ENCODE measurements around the gene FMO2. TPM values are rescaled to one million over a fixed set of nuclear protein-coding genes. Genes with fewer than 3 reads are reported as not detected.
A peak's percentile ranks its signal among the peaks of the same experiment; 100 is the strongest.

Gene FMO2
- total RNA-seq, 1 donor from 2014 or later: not detected

GRCh38 chr1:171250263-171250662 lies 65.2 kb downstream of the FMO2 start:
- Mint-ChIP-seq H3K9me3 (no peaks in the 10 kb centered on the region), H3K27me3 (peaks cover 61% of the 10 kb centered on the region), H3K27ac (no peak overlapping the region), H3K4me3 (no peak overlapping the region), H3K36me3 (ENCODE audit: low read depth) (no peaks in the 10 kb centered on the region), H3K4me1 (peaks cover 10% of the 10 kb centered on the region)
- no peak for DNase-seq
- intact Hi-C loops (cut with micrococcal nuclease): no loop called here

GRCh38 chr1:171251042-171251951 lies 66.2 kb downstream of the FMO2 start:
- intact Hi-C loops (cut with micrococcal nuclease): no loop called here
- peaks cover 10% of the 10 kb centered on the region for H3K4me1 Mint-ChIP-seq
- H3K27me3 Mint-ChIP-seq: peaks cover 63% of the 10 kb centered on the region
- no peaks in the 10 kb centered on the region for H3K36me3 Mint-ChIP-seq (ENCODE audit: low read depth)
- H3K27ac Mint-ChIP-seq: no peak overlapping the region
- DNase-seq: peak; percentile 71
- peak overlapping the region; percentile 87 for H3K4me3 Mint-ChIP-seq
- no peaks in the 10 kb centered on the region for H3K9me3 Mint-ChIP-seq

GRCh38 chr1:171251952-171252300 lies 66.8 kb downstream of the FMO2 start:
- no peak for DNase-seq
- Mint-ChIP-seq H3K4me3 (peak overlapping the region; percentile 87), H3K9me3 (no peaks in the 10 kb centered on the region), H3K4me1 (peaks cover 10% of the 10 kb centered on the region), H3K36me3 (ENCODE audit: low read depth) (no peaks in the 10 kb centered on the region), H3K27ac (no peak overlapping the region), H3K27me3 (peaks cover 61% of the 10 kb centered on the region)
- intact Hi-C loops (cut with micrococcal nuclease): no loop called here

GRCh38 chr1:171252482-171252881 lies 67.4 kb downstream of the FMO2 start:
- Mint-ChIP-seq H3K4me3 (peak overlapping the region; percentile 58), H3K9me3 (no peaks in the 10 kb centered on the region), H3K4me1 (peaks cover 10% of the 10 kb centered on the region), H3K27me3 (peaks cover 59% of the 10 kb centered on the region), H3K27ac (no peak overlapping the region), H3K36me3 (ENCODE audit: low read depth) (no peaks in the 10 kb centered on the region)
- peak; percentile 56 for DNase-seq
- intact Hi-C loops (cut with micrococcal nuclease): no loop called here

GRCh38 chr1:171254859-171255258 lies 69.8 kb downstream of the FMO2 start:
- Mint-ChIP-seq H3K4me1 (peaks cover 10% of the 10 kb centered on the region), H3K36me3 (ENCODE audit: low read depth) (no peaks in the 10 kb centered on the region), H3K27ac (no peak overlapping the region), H3K27me3 (peaks cover 42% of the 10 kb centered on the region), H3K9me3 (no peaks in the 10 kb centered on the region), H3K4me3 (no peak overlapping the region)
- DNase-seq: no peak
- intact Hi-C loops (cut with micrococcal nuclease): no loop called here

- no peak for DNase-seq
- H3K27ac Mint-ChIP-seq: no peak overlapping the region
- no peak overlapping the region for H3K4me3 Mint-ChIP-seq
- no peaks in the 10 kb centered on the region for H3K9me3 Mint-ChIP-seq
- intact Hi-C loops (cut with micrococcal nuclease): no loop called here
- no peaks in the 10 kb centered on the region for H3K36me3 Mint-ChIP-seq (ENCODE audit: low read depth)
- peaks cover 3% of the 10 kb centered on the region for H3K4me1 Mint-ChIP-seq
- H3K27me3 Mint-ChIP-seq: peaks cover 26% of the 10 kb centered on the region
Measured at GRCh38 chr1:171256940-171257606, 72.0 kb downstream of the FMO2 start.

- no peaks in the 10 kb centered on the region for H3K4me1 Mint-ChIP-seq
- H3K9me3 Mint-ChIP-seq: no peaks in the 10 kb centered on the region
- H3K27ac Mint-ChIP-seq: no peak overlapping the region
- intact Hi-C loops (cut with micrococcal nuclease): no loop called here
- no peak for DNase-seq
- H3K27me3 Mint-ChIP-seq: peaks cover 21% of the 10 kb centered on the region
- H3K4me3 Mint-ChIP-seq: no peak overlapping the region
- no peaks in the 10 kb centered on the region for H3K36me3 Mint-ChIP-seq (ENCODE audit: low read depth)
Measured at GRCh38 chr1:171257607-171258076, 72.5 kb downstream of the FMO2 start.

- no peaks in the 10 kb centered on the region for H3K9me3 Mint-ChIP-seq
- DNase-seq: no peak
- H3K4me1 Mint-ChIP-seq: no peaks in the 10 kb centered on the region
- H3K4me3 Mint-ChIP-seq: no peak overlapping the region
- peaks cover 13% of the 10 kb centered on the region for H3K27me3 Mint-ChIP-seq
- intact Hi-C loops (cut with micrococcal nuclease): no loop called here
- no peaks in the 10 kb centered on the region for H3K36me3 Mint-ChIP-seq (ENCODE audit: low read depth)
- H3K27ac Mint-ChIP-seq: no peak overlapping the region
Measured at GRCh38 chr1:171258429-171258828, 73.3 kb downstream of the FMO2 start.

GRCh38 chr1:171258943-171259342 lies 73.8 kb downstream of the FMO2 start:
- Mint-ChIP-seq H3K4me1 (no peaks in the 10 kb centered on the region), H3K9me3 (no peaks in the 10 kb centered on the region), H3K27me3 (peaks cover 11% of the 10 kb centered on the region), H3K4me3 (no peak overlapping the region), H3K27ac (no peak overlapping the region), H3K36me3 (ENCODE audit: low read depth) (no peaks in the 10 kb centered on the region)
- no peak for DNase-seq
- intact Hi-C loops (cut with micrococcal nuclease): no loop called here

Other genes starting within 250 kb of the FMO2 start
- gene MROH9, start 249.8 kb upstream of the FMO2 start, total RNA-seq: not detected in 2 replicates
- gene FMO3, start 94.4 kb upstream of the FMO2 start, total RNA-seq: not detected in 2 replicates
- not detected in 2 replicates for gene FMO1, start 63.2 kb downstream of the FMO2 start, total RNA-seq
- 1.0 and 1.8 TPM in 2 replicates for gene FMO4, start 128.9 kb downstream of the FMO2 start, total RNA-seq